Fibroblast of skin of abdomen (primary cell): Measurements from ENCODE around the gene UGT1A3.

ENCODE experiments used
- DNase-seq: peaks from one replicate; pipeline ENCODE4 v3.0.0-alpha.2; 2013

Gene UGT1A3

GRCh38 chr2:233760043-233760442 lies 31.2 kb downstream of the UGT1A3 start, which contains the start of gene UGT1A1:
UGT1A1 (plus strand) TSS chr2:233760270; CDS start chr2:233760288, 18 bp downstream.
- no peak for DNase-seq

DNA sequence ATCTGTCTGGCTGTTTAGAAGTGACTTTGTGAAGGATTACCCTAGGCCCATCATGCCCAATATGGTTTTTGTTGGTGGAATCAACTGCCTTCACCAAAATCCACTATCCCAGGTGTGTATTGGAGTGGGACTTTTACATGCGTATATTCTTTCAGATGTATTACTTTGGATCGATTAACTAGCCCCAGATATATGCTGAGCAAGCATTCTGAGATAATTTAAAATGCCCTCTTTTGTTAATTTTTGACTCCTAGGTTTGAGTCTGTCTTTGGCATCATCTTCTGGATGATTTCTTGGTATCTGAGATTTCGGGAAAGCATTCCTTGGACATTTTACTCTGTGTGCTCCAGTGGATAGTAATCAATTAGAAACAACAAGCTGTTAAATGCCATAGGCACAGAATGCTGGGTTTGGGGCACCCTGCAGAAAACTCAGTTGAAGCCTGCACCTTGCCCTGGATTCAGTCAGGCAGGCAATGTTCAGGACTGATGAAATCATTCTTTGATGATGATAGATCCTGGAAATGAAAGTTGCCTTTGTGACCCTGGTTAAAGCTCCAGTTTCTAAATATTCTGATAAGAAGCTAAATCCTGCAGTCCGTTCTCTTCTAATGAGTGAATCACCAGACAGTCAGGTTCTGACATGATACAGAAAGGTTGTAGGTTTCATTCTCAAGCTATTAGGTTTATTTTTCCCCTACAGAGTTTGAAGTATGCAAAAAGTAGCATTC lies 32.4 kb downstream of the UGT1A3 start:
- no peak for DNase-seq

- peak; percentile 2 for DNase-seq
Measured at GRCh38 chr2:233764264-233764663, 35.4 kb downstream of the UGT1A3 start.

DNA sequence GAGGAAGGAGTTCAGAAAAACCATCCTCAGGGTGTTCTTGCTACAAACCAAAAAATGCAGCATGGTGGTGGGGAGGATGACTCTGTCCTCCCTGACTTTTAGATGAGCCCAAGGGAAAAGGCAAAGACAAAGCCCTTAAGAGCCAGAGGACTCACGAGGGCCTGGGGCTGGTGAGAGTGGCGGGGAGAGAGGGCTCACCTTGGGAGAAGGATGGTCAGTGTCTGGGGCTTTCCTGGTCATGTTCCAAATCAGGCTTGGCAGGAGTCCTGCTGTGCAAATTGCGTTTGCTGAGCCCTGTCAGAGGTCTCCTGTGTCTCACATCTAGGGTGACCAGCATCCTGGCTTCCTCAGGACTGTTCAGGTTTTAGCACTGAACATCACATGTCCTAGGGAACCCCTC lies 35.9 kb downstream of the UGT1A3 start:
- DNase-seq = no peak

GRCh38 chr2:233766416-233766815 lies 37.6 kb downstream of the UGT1A3 start:
- DNase-seq = no peak

GRCh38 chr2:233768076-233768475 lies 39.2 kb downstream of the UGT1A3 start:
- DNase-seq = no peak

DNA sequence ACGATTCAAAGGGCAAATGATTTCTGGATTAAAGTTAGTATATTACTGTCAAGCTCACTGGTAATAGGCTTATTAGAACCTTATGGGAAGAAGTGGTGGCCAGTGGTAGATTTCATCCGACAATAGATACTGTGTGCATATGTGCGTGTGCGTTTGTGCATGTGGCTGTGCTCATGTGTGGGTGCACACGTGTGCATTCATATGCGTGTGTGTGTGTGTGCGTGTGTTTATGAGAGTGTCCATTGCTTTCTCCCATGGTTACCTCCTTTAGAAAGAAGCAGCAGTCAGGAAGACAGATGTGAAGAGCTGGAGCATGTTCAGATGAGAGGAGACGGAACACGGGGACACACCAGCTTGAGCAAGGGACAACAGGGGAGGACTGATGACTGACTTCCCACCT lies 40.4 kb downstream of the UGT1A3 start:
- no peak for DNase-seq

- DNase-seq = no peak
Measured at GRCh38 chr2:233772153-233772552, 43.3 kb downstream of the UGT1A3 start.

- DNase-seq = no peak
Measured at GRCh38 chr2:233772583-233772982, 43.7 kb downstream of the UGT1A3 start.

DNA sequence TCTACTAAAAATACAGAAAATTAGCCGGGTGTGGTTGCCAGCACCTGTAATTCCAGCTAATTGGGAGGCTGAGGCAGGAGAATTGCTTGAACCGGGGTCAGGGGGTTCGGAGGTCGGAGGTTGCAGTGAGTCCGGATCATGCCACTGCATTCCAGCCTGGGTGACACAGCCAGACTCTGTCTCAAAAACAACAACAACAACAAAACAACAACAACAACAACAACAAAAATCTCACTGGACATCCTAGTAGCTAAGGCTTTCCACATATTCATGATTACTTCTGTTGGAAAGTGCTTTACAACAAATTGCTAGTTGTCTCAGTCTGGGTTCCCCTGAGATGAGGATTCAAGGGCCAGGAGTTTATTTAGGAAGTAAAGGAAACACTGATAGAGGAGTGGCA lies 45.0 kb downstream of the UGT1A3 start:
- DNase-seq = no peak

DNA sequence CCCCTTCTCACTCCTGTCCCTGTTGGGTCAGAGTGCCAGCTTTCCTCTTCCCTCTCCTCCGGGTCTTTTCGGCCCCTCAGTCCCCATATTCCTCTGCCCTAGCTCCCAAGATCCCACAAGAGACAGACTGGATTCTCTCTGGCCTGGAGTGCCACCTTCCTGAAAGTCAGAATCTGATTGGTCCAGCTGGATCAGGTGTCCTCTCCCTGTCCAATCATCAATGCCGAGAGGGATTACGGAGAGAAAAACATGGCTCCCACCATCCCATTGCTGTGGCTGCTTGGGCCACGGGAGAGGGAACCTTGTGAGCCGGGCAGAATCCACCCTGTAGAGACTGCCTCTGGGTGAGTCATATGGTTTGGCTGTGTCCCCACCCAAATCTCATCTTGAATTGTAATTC lies 46.6 kb downstream of the UGT1A3 start:
- no peak for DNase-seq

GRCh38 chr2:233778030-233778429 lies 49.2 kb downstream of the UGT1A3 start, which contains the start of gene MROH2A:
MROH2A (plus strand) TSS chr2:233778330; CDS start chr2:233779359, 1,029 bp downstream.
- DNase-seq = no peak

DNA sequence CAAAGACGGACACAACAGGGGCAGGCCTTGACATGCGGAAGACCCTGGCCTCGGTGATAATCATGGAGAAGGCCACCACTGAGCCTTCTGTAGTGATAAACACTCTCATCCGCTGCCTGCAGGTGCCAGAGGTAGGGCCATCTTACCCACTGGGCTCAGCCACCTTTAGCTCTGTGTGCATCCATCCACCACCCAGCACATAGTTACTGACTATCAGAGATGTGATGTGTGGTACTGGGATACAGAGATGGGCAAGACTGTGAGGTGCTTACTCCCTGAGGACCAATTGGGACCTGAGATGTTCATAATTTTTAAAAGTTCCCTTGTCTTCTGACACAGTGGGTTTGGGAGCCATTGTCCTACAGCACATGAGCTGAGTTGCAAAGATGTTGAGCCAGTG lies 50.9 kb downstream of the UGT1A3 start:
- no peak for DNase-seq

DNA sequence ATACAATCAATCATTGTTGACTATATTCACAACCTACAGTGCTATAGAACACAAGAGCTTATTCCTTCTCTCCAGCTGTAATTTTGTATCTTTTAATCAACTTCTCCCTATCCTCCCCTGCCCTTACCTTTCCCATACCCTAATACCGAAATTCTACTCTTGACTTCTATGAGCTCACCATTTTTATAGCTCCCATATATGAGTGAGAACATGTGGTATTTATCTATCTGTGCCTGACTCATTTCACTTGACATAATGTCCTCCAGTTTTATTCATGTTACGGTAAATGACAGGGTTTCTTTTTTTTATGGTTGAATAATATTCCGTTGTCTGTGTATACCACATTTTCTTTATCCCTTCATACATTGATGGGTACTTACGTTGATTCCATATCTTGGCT lies 51.9 kb downstream of the UGT1A3 start:
- no peak for DNase-seq

DNA sequence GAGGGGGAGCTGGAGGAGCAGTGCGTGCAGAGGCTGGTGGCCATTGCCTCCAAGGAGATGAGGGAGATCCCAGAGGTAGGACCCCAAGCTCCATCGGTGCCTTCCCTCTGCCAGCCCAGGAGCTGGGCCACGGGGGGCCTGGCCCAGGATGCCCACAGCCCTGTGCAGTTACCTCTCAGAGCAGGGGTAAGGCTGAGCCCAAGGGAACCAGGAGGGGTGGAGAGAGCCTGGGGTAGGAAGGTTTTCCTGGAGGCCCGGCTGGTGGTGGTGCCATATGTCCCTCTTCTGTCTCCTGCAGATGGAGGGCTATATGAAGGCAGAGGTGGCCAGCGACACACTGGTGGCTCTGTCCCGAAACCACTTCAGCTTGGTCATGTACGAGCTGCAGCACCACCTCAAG lies 60.7 kb downstream of the UGT1A3 start:
- no peak for DNase-seq

DNA sequence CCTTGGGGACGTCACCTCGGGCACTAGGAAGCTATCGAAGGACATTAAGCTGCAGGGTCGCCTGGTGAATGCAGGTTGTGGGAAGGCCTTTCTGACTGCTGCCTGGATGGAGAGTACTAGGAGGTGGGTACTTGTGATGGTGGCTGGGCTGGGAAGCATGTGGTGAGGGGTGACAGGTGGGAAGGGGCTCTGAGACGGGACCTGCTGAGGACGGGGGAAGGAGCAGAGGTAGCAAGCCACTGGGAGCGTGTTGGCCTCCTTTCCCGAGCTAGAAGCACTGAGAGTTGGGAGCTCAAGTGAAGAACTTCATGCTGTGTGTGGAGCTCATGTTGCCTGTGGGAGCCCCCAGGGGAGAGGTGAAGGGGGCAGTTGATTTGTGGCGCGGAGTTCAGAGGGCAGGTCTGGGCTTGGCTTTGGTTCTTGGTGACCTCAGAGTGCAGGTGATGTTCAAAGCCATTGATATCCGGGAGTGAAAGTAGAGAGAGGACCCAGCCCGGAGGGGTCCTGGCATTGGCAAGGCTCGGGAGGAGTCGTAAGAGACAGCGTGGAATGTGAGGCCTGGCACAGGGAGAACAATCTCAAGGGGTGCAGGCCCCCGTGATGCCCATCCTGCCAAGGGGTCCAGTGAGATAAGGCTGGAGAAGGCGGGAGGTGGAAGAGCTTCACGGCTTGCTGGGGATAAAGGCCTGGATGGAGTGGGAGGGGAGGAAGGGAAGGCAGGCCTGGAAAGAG lies 62.5 kb downstream of the UGT1A3 start:
- DNase-seq = no peak

GRCh38 chr2:233791883-233792329 lies 63.1 kb downstream of the UGT1A3 start:
- no peak for DNase-seq

DNA sequence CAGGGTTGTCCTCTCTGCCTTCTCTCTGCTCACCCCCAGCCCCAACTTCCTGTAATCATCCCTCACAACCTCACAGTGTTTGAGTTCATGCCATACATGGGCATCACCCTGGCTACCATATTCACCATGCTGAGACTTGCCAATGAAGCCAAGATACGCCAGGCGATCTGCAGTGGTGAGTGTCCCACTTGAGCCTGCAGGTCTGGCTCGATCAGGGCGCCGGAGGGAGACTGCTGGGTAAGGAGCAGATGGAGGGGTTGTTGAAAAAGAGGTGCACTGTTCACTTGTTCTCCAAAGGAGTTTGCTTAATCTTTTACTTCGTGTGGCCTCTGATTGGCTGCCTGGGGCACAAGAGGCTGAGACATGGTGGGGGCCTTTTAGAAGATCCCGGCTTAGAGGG lies 63.9 kb downstream of the UGT1A3 start:
- DNase-seq = no peak

DNA sequence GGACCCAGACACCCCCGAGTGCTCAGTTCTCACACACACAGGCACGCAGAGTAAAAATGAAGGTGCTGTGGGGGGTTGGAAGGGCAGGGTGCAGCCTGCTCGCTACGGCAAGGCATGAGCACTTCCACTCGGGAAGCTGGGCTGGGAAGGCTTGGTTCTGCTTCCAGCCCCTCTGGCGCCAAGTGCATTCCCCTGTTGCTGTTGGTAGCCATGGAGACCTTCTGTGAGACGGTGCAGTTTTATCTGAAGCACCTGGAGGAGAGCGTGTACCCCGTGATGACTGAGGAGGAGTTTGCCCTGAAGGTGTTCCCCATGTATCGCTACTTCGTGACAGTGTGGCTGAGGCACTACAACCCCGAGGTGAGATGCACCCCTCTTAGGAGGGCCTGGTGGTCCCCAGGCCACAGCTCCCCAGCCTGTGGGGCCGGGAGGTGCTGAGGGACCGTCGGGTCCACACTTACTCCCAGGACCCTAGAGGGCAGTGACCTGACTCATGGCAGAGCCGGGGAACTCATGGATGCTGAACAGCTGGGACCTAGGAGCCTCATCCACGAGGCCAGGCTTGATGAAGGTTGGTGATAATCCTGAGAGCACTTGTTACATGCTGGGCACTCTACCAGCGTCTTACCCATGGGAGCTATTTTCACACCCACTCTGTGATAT lies 64.8 kb downstream of the UGT1A3 start:
- DNase-seq = no peak

- DNase-seq = no peak
Measured at GRCh38 chr2:233794128-233794658, 65.4 kb downstream of the UGT1A3 start.

- no peak for DNase-seq
Measured at GRCh38 chr2:233795735-233796171, 66.9 kb downstream of the UGT1A3 start.

DNA sequence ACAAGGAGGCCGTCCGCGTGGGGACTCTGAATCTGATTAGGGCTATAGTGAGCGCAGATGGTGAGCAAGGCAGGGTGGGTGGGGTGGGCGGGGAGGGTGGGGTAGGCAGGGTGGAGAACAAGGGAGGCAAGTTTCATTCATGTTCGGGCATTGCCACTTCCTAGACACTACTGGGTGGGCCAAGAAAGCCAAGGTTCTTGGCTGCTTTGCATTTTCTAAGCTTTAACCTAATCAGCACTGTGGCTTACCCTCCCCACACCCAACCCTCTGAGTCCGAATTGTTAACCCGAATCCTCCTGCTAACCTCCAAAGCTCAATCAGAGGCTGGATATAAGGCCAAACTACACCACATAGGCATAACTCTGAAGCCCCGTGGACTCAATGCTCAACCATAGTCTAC lies 67.4 kb downstream of the UGT1A3 start:
- no peak for DNase-seq
